Activated T-cell treated with anti-CD3 and anti-CD28 coated beads, Interleukin-2, amount 50 U/mL, for 48 hours (primary cell): ENCODE results near the gene TMEM131L.
"Not testable (repeated sequence)": the region's sequence is repeated elsewhere in the genome, so short reads cannot be mapped to it uniquely, and the experiment has no call there.

Source experiments
- DNase-seq, 2 experiments: peaks; one replicate each; pipeline ENCODE4 v3.0.0-alpha.2; 2020

TMEM131L gene

GRCh38 chr4:153450544-153450917 is 15.6 kb upstream of the TMEM131L start:
- no peak for DNase-seq

- DNase-seq: not testable (repeated sequence)
These were observed 15.0 kb upstream of the TMEM131L start for GRCh38 chr4:153451145-153451544.

GRCh38 chr4:153451911-153452657 is 14.1 kb upstream of the TMEM131L start:
- DNase-seq: no peak

- DNase-seq: no peak
These were observed 13.3 kb upstream of the TMEM131L start for GRCh38 chr4:153452658-153453378.

GRCh38 chr4:153453402-153453801 is 12.8 kb upstream of the TMEM131L start:
- no peak for DNase-seq

- no peak for DNase-seq
These were observed 7.2 kb upstream of the TMEM131L start for GRCh38 chr4:153458969-153459368.

GRCh38 chr4:153461549-153461948 is 4.6 kb upstream of the TMEM131L start:
- DNase-seq: not testable (repeated sequence)

- no peak for DNase-seq
These were observed 2.1 kb upstream of the TMEM131L start for GRCh38 chr4:153464068-153464467.

GRCh38 chr4:153465140-153465539 is 1.0 kb upstream of the TMEM131L start:
- DNase-seq: no peak

GRCh38 chr4:153465615-153466080 is 512 bp upstream of the TMEM131L start:
- DNase-seq: peak in 1 of 2 experiments; percentile 65

- DNase-seq: peak; percentile 69
These were observed 1.1 kb downstream of the TMEM131L start for GRCh38 chr4:153466949-153467896.

- no peak for DNase-seq
These were observed 1.7 kb downstream of the TMEM131L start for GRCh38 chr4:153467897-153468262.

GRCh38 chr4:153468587-153468986 is 2.4 kb downstream of the TMEM131L start:
- no peak for DNase-seq

GRCh38 chr4:153469031-153469430 is 2.9 kb downstream of the TMEM131L start:
- DNase-seq: no peak

- peak; percentile 47 to 48 for DNase-seq
These were observed 5.0 kb downstream of the TMEM131L start for GRCh38 chr4:153471071-153471697.

- peak; percentile 53 to 55 for DNase-seq
These were observed 5.5 kb downstream of the TMEM131L start for GRCh38 chr4:153471698-153472093.

- no peak for DNase-seq
These were observed 6.2 kb downstream of the TMEM131L start for GRCh38 chr4:153472122-153473037.

- no peak for DNase-seq
These were observed 8.1 kb downstream of the TMEM131L start for GRCh38 chr4:153474251-153474650.

- DNase-seq: no peak
These were observed 10.8 kb downstream of the TMEM131L start for GRCh38 chr4:153476829-153477574.

- no peak for DNase-seq
These were observed 12.9 kb downstream of the TMEM131L start for GRCh38 chr4:153479101-153479500.

- no peak for DNase-seq
These were observed 14.5 kb downstream of the TMEM131L start for GRCh38 chr4:153480704-153481103.
